HS-5 (cell line): ENCODE measurements around the gene FLYWCH1.

Experiments
- DNase-seq: peaks from one replicate; pipeline ENCODE4 v3.0.0-alpha.2; 2012; ENCODE audit warnings: low read depth

FLYWCH1 gene, protein sequence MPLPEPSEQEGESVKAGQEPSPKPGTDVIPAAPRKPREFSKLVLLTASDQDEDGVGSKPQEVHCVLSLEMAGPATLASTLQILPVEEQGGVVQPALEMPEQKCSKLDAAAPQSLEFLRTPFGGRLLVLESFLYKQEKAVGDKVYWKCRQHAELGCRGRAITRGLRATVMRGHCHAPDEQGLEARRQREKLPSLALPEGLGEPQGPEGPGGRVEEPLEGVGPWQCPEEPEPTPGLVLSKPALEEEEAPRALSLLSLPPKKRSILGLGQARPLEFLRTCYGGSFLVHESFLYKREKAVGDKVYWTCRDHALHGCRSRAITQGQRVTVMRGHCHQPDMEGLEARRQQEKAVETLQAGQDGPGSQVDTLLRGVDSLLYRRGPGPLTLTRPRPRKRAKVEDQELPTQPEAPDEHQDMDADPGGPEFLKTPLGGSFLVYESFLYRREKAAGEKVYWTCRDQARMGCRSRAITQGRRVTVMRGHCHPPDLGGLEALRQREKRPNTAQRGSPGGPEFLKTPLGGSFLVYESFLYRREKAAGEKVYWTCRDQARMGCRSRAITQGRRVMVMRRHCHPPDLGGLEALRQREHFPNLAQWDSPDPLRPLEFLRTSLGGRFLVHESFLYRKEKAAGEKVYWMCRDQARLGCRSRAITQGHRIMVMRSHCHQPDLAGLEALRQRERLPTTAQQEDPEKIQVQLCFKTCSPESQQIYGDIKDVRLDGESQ

DNA sequence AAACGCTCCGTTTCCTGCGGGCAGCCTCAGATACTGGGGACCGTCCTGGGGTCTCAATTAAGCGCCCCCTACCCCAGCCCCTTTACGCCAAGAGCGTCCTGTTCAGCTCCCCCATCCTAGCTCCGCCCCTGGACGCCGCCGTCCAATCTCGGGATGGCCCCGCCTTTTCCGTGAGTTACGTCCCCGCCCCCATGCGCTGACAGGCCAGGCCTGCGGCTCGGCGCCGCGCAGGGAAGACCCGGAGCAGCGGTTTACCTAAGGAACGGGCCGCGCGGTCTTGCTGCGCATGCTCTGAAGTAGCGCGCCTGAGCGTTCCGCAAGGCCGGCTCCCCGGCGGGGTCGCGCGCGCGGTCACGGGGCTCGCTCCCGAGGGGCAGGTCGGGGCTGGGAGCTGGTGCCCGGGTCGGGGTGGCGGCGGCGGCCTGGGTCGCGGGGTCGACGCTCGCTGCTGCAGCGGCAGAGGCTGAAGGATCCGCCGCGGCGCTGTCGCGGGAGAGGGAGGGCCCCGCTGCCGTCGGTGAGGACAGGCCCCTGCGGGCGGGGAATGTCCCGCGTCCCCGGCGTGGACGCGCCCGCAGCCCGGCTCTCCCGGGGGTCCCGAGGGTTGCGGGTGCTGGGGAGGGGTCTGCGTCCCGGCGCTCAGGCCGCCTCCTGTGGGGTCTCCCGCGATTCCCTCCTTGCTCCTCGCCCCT, at the start of gene FLYWCH1:
Gene FLYWCH1, plus strand, starts transcription at position 294 of the 692 bp plus-strand sequence. CDS start 17,755 bp downstream, outside the sequence.
- DNase-seq, result peak; percentile 72

DNA sequence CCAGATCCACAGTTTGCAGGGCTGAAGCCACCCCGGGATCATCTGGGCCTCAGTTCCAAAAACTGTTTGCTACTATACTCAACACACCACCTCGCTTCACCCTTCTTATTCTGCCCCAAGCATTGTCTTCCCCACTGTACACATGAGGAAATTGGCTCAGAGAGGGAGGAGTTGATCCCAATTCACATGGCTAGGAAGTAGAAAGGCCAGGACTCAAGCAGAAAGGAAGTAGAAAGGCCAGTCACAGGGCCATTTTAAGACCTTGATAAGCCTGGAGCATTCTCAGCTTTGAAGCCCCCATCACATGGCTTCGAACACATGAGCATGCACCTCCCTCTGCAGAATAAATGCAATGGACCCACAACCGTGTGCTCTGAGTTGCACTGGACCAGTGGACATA, 46.1 kb upstream of the FLYWCH1 start:
- DNase-seq, result no peak

DNA sequence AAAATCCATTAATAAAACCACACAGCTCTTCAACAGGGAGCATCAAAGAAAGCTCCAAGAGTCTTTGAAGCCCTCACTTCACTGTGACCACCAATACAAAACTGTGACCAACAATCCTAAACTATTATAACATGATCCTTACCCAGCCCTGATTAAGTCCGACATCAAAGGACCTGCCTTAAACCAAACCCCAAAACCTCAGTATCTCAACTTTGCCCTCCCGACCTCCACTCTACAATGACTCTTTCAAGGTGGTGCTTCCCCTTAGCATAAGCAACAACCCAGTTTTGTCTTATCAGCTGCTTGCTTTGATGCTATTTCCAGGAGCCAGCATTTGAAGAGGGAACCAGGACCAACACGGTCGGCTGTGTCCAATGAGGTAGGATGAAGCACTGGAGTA, 45.3 kb upstream of the FLYWCH1 start:
- DNase-seq, result no peak

- DNase-seq, result no peak
Measured at GRCh38 chr16:2867661-2867986, 44.1 kb upstream of the FLYWCH1 start.

DNA sequence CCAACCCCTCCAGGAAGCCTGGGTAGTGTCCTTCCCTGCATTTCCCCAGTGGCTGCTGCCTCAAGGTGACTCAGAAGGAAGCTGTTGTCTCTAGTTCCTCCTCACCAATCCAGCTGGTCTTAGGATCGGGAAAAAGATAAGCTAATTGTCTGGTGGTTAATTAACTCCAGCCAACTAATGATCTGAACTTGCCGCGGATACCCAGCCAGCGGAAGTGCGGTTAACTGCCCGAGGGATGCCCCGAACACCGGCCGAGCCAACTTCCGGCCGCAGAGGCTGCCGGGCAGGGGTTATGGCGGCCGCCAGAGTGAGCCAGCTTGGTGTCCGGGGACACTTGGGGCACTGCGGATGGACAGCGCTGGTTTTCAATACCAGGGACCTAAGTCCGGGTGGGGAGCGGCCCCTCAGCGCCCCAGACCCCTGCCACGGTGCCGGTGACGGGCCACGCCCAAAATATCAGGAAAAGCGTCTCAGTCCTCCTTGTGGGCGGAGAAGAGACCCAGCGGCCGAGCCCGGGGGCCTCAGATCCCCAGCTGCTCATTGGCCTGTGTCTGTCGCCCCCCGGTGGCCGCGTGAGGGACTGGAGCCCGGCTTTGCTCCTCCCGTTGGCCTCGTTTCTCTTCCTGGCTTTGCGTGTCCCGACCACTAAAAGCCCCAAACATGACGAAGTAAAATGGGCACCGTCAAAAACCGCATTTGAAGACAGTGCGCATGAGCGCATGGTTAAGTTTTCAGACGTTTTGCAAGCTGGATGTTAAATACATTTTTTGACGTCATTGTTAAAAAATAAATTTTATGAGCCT, 43.5 kb upstream of the FLYWCH1 start:
- DNase-seq, result peak; percentile 80

GRCh38 chr16:2871926-2872325, 39.8 kb upstream of the FLYWCH1 start:
- no peak for DNase-seq

DNA sequence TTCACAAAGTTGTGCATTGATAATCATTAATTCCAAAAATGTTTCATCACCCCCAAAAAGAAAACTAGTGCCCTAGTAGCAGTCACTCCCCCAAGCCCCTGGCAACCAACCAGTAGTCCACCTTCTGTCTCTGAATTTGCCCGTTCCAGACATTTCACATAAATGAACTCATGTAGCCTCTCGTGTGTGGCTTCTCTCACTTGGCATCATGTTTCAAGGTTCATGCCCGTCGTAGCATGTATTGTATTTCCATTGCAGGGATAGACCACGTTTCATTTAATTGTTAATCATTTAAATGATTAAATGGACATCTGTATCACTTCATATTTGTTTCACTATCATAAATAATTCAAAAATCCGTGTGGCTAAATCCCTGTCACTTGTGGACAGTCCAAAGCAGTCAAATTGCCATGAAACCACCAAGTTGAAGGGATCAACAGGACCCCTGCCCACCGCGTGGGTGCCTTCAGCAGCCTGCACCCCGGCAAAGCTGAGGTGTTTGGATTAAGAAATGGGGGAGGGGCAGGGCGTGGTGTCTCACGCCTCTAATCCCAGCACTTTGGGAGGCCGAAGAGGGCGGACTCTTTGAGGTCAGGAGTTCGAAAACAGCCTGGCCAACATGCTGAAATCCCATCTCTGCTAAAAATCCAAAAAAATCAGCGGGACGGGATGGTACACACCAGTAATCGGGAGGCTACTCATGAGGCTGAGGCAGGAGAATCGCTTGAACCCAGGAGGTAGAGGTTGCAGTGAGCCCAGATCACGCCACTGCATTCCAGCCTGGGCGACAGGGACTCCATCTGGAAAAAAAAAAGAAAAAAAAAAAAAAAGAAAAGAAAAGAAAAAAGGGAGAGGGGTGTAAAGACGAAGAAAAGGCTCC, 37.5 kb upstream of the FLYWCH1 start:
- no peak for DNase-seq

GRCh38 chr16:2874912-2875362, 36.8 kb upstream of the FLYWCH1 start:
- DNase-seq, result peak; percentile 14

DNA sequence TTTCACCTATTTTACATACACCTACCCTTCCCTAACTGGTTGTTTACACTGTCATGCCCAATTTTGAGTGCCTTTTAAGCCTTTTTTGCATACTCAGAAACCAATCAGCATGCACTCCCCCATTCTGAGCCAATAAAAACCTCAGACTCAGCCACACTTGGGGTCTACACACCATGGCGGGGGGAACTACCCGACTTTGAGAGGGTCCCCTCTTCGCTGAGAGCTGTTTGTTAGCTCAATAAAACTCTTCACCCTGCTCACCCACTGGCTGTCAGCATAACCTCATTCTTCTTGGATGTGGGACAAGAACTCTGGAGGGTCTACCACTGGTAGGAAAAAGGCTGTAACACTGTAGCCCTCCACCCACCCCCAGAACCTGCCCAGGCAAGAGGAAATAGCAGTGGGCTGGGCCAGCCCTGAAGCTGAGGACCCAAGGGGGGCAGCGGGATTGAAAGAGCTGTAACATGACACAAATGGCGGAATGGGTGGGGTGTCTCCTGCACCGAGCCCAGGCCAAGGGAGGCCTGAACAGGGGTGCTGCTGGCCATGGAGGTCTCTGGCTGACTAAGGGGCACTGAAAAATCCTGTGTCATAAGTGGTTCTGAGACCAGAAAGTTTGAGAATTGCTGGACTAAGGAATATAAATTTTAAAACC, 31.8 kb upstream of the FLYWCH1 start:
- DNase-seq, result no peak

- no peak for DNase-seq
Measured at GRCh38 chr16:2881783-2882649, 29.7 kb upstream of the FLYWCH1 start.

GRCh38 chr16:2882650-2883457, 28.9 kb upstream of the FLYWCH1 start, which contains the start of gene FLYWCH2:
Gene FLYWCH2, plus strand, starts transcription at chr16:2883215. Its CDS starts 13,235 bp downstream, at chr16:2896450.
- peak; percentile 94 for DNase-seq

DNA sequence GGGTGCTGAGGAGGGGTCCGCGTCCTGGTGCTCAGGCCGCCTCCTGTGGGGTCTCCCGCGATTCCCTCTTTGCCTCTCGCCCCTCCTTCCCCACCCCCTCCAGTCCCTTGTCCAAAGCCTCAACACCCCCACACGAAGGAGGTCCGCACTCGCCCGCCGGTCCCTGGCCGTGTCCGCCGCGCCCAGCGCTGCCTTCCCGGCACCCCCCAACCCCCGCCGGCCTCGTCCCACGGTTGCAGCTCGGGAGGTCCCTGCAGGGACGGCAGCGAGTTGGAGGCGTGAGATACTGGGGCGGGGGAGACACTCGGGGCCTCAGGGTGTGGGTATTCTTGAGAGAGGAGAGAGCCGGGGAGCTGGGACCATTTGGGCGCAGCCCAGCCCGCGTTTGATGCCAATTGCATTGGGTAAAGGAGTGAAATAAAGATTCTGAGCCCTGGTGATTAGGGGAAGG, 28.2 kb upstream of the FLYWCH1 start:
- no peak for DNase-seq

- no peak for DNase-seq
Measured at GRCh38 chr16:2884041-2884451, 27.7 kb upstream of the FLYWCH1 start.

DNA sequence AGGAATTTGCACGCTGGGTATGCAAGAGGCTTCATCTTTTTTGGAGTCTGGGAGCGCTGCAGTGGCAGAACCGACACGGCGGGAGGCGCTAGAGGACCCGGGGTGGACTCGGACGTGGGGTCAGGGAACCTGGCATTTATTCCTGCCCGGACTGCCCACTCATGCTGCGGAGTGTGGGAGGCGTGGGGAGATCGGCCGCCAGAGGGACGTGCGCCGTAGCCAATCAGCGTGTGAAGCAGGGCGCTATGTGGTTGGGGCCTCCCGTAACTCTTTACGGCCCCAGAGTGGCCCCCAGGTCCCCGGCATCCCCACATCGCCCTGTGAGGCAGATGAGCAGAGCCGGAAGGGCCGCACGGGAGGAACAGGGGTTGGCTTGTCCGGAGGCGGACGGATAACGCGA, 17.5 kb upstream of the FLYWCH1 start:
- no peak for DNase-seq

GRCh38 chr16:2895813-2896212, 15.9 kb upstream of the FLYWCH1 start:
- DNase-seq, result peak; percentile 52

DNA sequence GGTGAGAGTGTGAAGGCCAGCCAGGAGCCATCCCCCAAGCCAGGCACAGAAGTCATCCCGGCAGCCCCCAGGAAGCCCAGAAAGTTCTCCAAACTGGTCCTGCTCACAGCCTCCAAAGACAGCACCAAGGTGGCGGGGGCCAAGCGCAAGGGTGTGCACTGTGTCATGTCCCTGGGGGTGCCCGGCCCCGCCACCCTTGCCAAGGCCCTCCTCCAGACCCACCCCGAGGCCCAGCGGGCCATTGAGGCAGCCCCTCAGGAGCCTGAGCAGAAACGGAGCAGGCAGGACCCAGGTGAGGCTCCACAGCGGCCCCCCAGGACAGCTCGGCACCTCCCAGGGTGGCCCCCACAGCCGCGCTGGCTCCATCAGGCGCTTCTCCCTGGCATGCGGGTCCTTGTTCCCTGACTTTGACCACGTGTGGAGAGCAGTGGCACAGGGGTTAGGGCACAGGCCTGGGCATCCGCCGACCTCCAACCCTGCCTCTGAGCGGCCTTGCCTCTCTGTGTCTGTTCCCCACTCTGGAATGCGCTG, 15.2 kb upstream of the FLYWCH1 start:
- no peak for DNase-seq

- no peak for DNase-seq
Measured at GRCh38 chr16:2897110-2897509, 14.6 kb upstream of the FLYWCH1 start.
